KMS-11 (cell line): ENCODE data around the gene AFAP1L2.

ENCODE experiments used
- H2AFZ ChIP-seq: fragments of 200-600 bp; sonication (generic); 2 replicates; pipeline ENCODE4 v1.6.1; 2016; ENCODE audit warnings: antibody characterized with exemption, mixed run types, low read depth
- H3K27ac ChIP-seq: fragments of 200-600 bp; sonication (generic); 2 replicates; pipeline ENCODE4 v1.6.1; 2016; ENCODE audit warnings: mild to moderate bottlenecking, mixed run types
- H3K27me3 ChIP-seq: fragments of 200-600 bp; sonication (generic); 2 replicates; pipeline ENCODE4 v1.6.1; 2017; ENCODE audit warnings: mild to moderate bottlenecking, low read depth, mixed run types, moderate library complexity; ENCODE audit not compliant: insufficient read depth
- H3K36me3 ChIP-seq: fragments of 200-600 bp; sonication (generic); 2 replicates; pipeline ENCODE4 v1.6.1; 2017; ENCODE audit warnings: mild to moderate bottlenecking, mixed run types; ENCODE audit not compliant: insufficient read depth
- H3K4me1 ChIP-seq: fragments of 200-600 bp; sonication (generic); 2 replicates; pipeline ENCODE4 v1.6.1; 2016; ENCODE audit warnings: mild to moderate bottlenecking, low read depth, mixed run types; ENCODE audit not compliant: poor library complexity, severe bottlenecking
- H3K4me2 ChIP-seq: fragments of 200-600 bp; sonication (generic); 2 replicates; pipeline ENCODE4 v1.7.0; 2016; ENCODE audit warnings: mild to moderate bottlenecking, mixed run types
- H3K4me3 ChIP-seq: fragments of 200-600 bp; sonication (generic); IDR thresholded peaks from 2 replicates; pipeline ENCODE4 v1.6.1; 2017; ENCODE audit warnings: low read depth, low read length, mixed read lengths; ENCODE audit not compliant: insufficient read depth
- H3K79me2 ChIP-seq: fragments of 200-600 bp; sonication (generic); 2 replicates; pipeline ENCODE4 v1.6.1; 2016; ENCODE audit warnings: low read depth, mixed run types; ENCODE audit not compliant: insufficient read depth
- H3K9ac ChIP-seq: fragments of 200-600 bp; sonication (generic); 2 replicates; pipeline ENCODE4 v1.6.1; 2016; ENCODE audit warnings: mild to moderate bottlenecking, mixed run types
- H4K20me1 ChIP-seq: fragments of 200-600 bp; sonication (generic); 2 replicates; pipeline ENCODE4 v1.6.1; 2016; ENCODE audit warnings: mild to moderate bottlenecking, mixed run types; ENCODE audit not compliant: insufficient read depth
- TF ChIP-seq, protein P1 (sequence below): fragments of 200-600 bp; sonication (generic); conservative IDR thresholded peaks from 2 replicates; pipeline ENCODE4 v1.6.1; 2017; ENCODE audit warnings: low read depth, mild to moderate bottlenecking, antibody characterized with exemption, low read length, moderate library complexity, mixed read lengths

Gene AFAP1L2

DNA sequence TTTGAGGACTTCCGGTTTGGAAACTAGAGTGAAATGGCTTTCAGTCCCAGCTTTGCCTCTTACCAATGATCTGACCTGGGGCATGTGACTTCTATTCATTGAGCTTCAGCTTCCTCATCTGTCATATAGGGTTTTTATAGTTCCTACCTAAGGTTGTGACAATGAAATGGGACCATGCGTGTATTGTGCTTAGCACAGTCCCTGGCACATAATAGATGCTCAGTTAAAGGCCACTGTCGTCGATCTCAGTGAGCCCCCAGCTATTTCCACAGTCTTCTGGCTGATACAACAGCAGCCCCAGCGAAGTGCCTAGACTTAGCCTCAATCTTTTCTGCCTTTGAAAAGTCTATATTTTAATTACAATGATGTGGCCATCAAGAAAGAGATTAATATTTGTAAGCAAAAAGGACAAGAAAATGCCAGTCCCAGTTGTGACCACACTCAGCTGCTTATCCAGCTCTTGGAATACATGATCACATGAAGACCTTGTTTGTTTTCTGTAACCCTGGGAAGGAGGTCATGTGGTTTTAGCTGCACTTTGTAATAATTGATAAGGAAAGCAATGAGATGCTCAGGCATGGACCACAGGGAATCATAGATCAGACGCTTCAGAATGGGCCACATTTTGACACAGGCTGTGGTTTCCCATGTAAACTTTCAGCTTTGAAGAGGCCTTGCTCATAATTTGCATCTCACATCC, 120.6 kb downstream of the AFAP1L2 start:
- H4K20me1 ChIP-seq, result no peaks in the 10 kb centered on the region
- no peaks in the 10 kb centered on the region for H3K79me2 ChIP-seq
- H3K4me1 ChIP-seq, result no peaks in the 10 kb centered on the region
- TF ChIP-seq, protein P1, sequence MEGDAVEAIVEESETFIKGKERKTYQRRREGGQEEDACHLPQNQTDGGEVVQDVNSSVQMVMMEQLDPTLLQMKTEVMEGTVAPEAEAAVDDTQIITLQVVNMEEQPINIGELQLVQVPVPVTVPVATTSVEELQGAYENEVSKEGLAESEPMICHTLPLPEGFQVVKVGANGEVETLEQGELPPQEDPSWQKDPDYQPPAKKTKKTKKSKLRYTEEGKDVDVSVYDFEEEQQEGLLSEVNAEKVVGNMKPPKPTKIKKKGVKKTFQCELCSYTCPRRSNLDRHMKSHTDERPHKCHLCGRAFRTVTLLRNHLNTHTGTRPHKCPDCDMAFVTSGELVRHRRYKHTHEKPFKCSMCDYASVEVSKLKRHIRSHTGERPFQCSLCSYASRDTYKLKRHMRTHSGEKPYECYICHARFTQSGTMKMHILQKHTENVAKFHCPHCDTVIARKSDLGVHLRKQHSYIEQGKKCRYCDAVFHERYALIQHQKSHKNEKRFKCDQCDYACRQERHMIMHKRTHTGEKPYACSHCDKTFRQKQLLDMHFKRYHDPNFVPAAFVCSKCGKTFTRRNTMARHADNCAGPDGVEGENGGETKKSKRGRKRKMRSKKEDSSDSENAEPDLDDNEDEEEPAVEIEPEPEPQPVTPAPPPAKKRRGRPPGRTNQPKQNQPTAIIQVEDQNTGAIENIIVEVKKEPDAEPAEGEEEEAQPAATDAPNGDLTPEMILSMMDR, result no peak
- H3K4me3 ChIP-seq, result no peak overlapping the region
- H3K4me2 ChIP-seq, result no peak overlapping the region
- H2AFZ ChIP-seq, result no peak overlapping the region
- no peak overlapping the region for H3K27ac ChIP-seq
- no peaks in the 10 kb centered on the region for H3K27me3 ChIP-seq
- H3K36me3 ChIP-seq, result no peaks in the 10 kb centered on the region
- H3K9ac ChIP-seq, result no peak overlapping the region

DNA sequence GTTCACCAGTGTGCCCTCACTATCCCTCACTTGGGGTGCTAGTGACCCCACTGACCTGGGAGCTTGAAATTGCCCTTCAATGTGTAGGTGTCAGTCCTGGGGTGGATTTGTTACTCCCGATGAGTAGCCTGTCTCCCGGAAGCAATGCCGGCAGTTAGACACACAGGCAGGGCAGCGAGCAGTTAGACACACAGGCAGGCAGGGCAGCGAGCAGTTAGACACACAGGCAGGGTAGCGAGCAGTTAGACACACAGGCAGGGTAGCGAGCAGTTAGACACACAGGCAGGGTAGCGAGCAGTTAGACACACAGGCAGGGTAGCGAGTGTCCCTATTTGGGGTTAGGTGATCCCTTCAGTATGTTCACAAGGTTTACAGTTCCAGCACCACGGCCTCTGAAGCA, 121.2 kb downstream of the AFAP1L2 start:
- H3K9ac ChIP-seq, result no peak overlapping the region
- no peaks in the 10 kb centered on the region for H3K27me3 ChIP-seq
- no peak overlapping the region for H3K4me3 ChIP-seq
- no peak overlapping the region for H3K4me2 ChIP-seq
- TF ChIP-seq, protein P1, result no peak
- H3K79me2 ChIP-seq, result no peaks in the 10 kb centered on the region
- H3K27ac ChIP-seq, result no peak overlapping the region
- no peaks in the 10 kb centered on the region for H4K20me1 ChIP-seq
- H2AFZ ChIP-seq, result no peak overlapping the region
- H3K36me3 ChIP-seq, result no peaks in the 10 kb centered on the region
- no peaks in the 10 kb centered on the region for H3K4me1 ChIP-seq

DNA sequence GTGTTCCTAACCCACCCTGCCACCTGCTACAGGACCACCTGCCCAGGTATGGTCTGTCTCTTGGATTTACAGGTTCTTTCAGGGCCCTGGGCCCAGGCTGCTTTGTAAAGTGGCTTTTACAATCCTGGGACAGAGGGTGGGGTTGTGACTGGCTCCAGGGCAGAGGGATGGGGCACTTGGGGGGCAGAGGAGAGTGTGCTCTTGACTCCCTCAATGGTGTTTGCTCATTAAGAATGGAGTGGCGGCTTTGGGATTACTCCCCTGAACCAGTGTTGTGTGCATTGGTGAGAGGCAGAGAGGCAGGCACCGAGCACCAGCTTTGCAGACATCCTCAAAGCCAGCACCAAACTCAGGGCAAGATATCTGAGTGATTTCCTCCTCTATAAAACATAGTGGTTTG, 121.8 kb downstream of the AFAP1L2 start:
- Histone ChIP-seq H3K27ac (no peak overlapping the region), H3K79me2 (no peaks in the 10 kb centered on the region), H2AFZ (no peak overlapping the region), H3K36me3 (no peaks in the 10 kb centered on the region), H3K4me3 (no peak overlapping the region), H3K4me1 (no peaks in the 10 kb centered on the region), H4K20me1 (no peaks in the 10 kb centered on the region), H3K27me3 (no peaks in the 10 kb centered on the region), H3K4me2 (no peak overlapping the region), H3K9ac (no peak overlapping the region)
- TF ChIP-seq, protein P1, result no peak

DNA sequence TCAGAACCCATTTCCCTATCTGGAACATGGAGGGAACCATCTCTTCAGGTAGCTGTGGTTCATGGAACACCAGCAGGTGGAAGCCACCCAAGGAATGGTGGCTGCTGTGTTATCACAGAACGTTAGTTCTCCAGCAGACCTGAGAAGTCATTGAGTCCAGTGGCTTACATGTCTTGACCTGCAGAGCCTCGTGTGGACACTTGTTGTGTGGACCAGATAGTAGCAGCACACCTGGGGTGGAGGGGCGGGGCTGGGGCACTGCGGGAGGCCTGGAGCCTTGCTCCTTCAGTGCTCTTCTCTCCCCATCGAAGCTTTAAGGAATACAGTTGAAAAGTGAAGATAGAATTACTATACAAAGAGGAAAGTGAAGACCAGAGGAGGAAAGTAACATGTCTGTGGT, 122.8 kb downstream of the AFAP1L2 start:
- H3K4me1 ChIP-seq, result no peaks in the 10 kb centered on the region
- H3K79me2 ChIP-seq, result no peaks in the 10 kb centered on the region
- H3K27ac ChIP-seq, result no peak overlapping the region
- no peaks in the 10 kb centered on the region for H3K27me3 ChIP-seq
- H3K9ac ChIP-seq, result no peak overlapping the region
- H3K36me3 ChIP-seq, result no peaks in the 10 kb centered on the region
- no peaks in the 10 kb centered on the region for H4K20me1 ChIP-seq
- no peak overlapping the region for H2AFZ ChIP-seq
- H3K4me3 ChIP-seq, result no peak overlapping the region
- TF ChIP-seq, protein P1, result no peak
- H3K4me2 ChIP-seq, result no peak overlapping the region
